Colonic mucosa (tissue), 4 donors: ENCODE measurements around the gene TAF7L. TPM values are rescaled to one million over a fixed set of nuclear protein-coding genes. Genes with fewer than 3 reads are reported as not detected.

Experiments
- DNase-seq: peaks from one replicate; pipeline ENCODE4 v3.0.0-alpha.2; 2020
- H3K27ac ChIP-seq: fragments of 200-600 bp; one replicate; pipeline ENCODE4 v1.8.0; 2021
- H3K27me3 ChIP-seq: fragments of 200-600 bp; one replicate; pipeline ENCODE4 v1.8.0; 2021
- H3K36me3 ChIP-seq: fragments of 200-600 bp; one replicate; pipeline ENCODE4 v1.8.0; 2021
- H3K4me1 ChIP-seq: fragments of 200-600 bp; one replicate; pipeline ENCODE4 v1.8.0; 2021; ENCODE audit warnings: mild to moderate bottlenecking
- H3K4me3 ChIP-seq: fragments of 200-600 bp; one replicate; pipeline ENCODE4 v1.8.0; 2021
- H3K9ac ChIP-seq, 2 donors: one replicate each; pipeline ENCODE4 v1.7.0; 2013; ENCODE audit warnings: control low read depth in 2 of 2, low read depth in 2 of 2, low read length in 2 of 2
- H3K9me3 ChIP-seq: fragments of 200-600 bp; one replicate; pipeline ENCODE4 v1.8.0; 2021
- CTCF ChIP-seq: fragments of 200-600 bp; IDR thresholded peaks from one replicate; pipeline ENCODE4 v1.8.0; 2022; ENCODE audit warnings: antibody characterized with exemption, mild to moderate bottlenecking
- intact Hi-C: fragments of 100-400 bp; cut with DNase I; formaldehyde crosslinking; loops from one replicate; pipeline ENCODE4 v1.14.1; 2022
- total RNA-seq, 2 donors: library from RNA; stranded (reverse); fragmentation: NEBNext Ultra II Directional in 1 of 2; extraction: Animal tissue kit (Norgen Biotek cat#: 25700) in 1 of 2; gene quantifications; one replicate each; pipeline ENCODE4 v1.2.1, GENCODE V29; 2021
- donor health status: healthy.
- donor health status: DM: no; HTN: no; CAD: no.
- donor health status: DM: no; HTN: no; CAD: no.

The TAF7L gene
- total RNA-seq, 2 donors from 2014 or later = not detected

DNA sequence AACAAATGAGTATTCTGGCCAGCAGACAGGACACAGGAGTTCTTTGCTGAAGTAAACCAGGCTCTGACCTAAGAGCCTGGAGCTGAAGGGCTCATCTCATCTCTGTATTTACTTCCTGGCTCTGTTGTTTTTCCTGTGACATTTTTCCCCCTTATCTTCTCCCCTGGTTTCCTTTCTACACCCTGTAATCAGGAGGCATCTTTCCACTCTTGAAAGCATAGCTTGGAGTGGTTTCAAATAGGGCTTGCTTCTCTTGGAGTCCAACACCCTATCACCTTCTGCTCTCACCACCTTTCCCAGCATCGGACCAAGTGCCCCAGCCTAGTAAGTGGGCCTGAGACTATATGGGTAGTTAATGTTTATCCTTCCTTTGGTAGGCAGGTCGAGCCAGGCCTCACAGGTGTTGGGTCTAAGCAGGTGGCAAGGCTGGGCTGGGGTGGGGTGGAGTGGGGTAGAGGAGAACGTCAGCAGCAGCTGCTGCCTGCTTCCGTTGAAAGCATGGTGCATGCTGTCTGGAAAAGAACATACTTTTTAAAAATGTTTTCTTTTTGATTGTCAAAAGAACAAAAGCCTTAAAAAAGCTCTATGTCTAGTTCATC is 70.4 kb downstream of the TAF7L start:
- Histone ChIP-seq H3K4me1 (no peaks in the 10 kb centered on the region), H3K36me3 (no peaks in the 10 kb centered on the region), H3K9me3 (no peaks in the 10 kb centered on the region), H3K27me3 (no peaks in the 10 kb centered on the region), H3K27ac (no peak overlapping the region), H3K9ac (no peak overlapping the region), H3K4me3 (no peak overlapping the region)
- no peak for TF ChIP-seq CTCF
- peak; percentile 52 for DNase-seq
- intact Hi-C loops = no loop called here

- Histone ChIP-seq H3K27me3 (no peaks in the 10 kb centered on the region), H3K4me3 (no peak overlapping the region), H3K4me1 (no peaks in the 10 kb centered on the region), H3K27ac (no peak overlapping the region), H3K9ac (no peak overlapping the region), H3K9me3 (no peaks in the 10 kb centered on the region), H3K36me3 (no peaks in the 10 kb centered on the region)
- TF ChIP-seq CTCF = no peak
- DNase-seq = no peak
- intact Hi-C loops = no loop called here
These were observed 71.2 kb downstream of the TAF7L start for GRCh38 chrX:101219864-101220346.

GRCh38 chrX:101219116-101219863 is 71.8 kb downstream of the TAF7L start, which contains the start of gene DRP2:
Gene DRP2 (plus strand): TSS chrX:101219786. CDS start chrX:101231648, 11,862 bp downstream.
- Histone ChIP-seq H3K27ac (no peak within 1 kb of the TSS), H3K4me1 (no peaks in the 10 kb centered on the region), H3K9ac (no peak within 1 kb of the TSS), H3K4me3 (no peak within 1 kb of the TSS), H3K36me3 (no peaks in the 10 kb centered on the region), H3K27me3 (no peaks in the 10 kb centered on the region), H3K9me3 (no peaks in the 10 kb centered on the region)
- no peak for DNase-seq
- no peak for TF ChIP-seq CTCF
- intact Hi-C loops = no loop called here

Other genes with a start within 250 kb of the TAF7L start
- gene TRMT2B, start 239.2 kb downstream of the TAF7L start, total RNA-seq = 10 to 100 TPM; 19.0 to 24.8 TPM
- 1 to 10 TPM in 1 of 2 donors, under 1 TPM in 1; 0.96 to 3.9 TPM for gene TMEM35A, start 212.5 kb downstream of the TAF7L start, total RNA-seq
- 10 to 100 TPM in 1 of 2 donors, 1 to 10 TPM in 1; 5.3 to 16.1 TPM for gene CENPI, start 193.1 kb downstream of the TAF7L start, total RNA-seq
- gene DRP2, start 71.5 kb downstream of the TAF7L start, total RNA-seq = 1 to 10 TPM in 1 of 2 donors, under 1 TPM in 1; 0.37 to 1.1 TPM
- 10 to 100 TPM in 1 of 2 donors, 1 to 10 TPM in 1; 9.4 to 22.9 TPM for gene TIMM8A, start 57.4 kb upstream of the TAF7L start, total RNA-seq
- 1 to 10 TPM; 1.9 to 3.0 TPM for gene BTK, start 94.9 kb upstream of the TAF7L start, total RNA-seq
- gene RPL36A, start 99.7 kb upstream of the TAF7L start, total RNA-seq = 100 to 1,000 TPM; 132 to 184 TPM
- 10 to 100 TPM; 29.9 to 33.9 TPM for gene GLA, start 116.6 kb upstream of the TAF7L start, total RNA-seq
- gene HNRNPH2, start 116.9 kb upstream of the TAF7L start, total RNA-seq = 10 to 100 TPM; 61.7 to 72.1 TPM
- gene ARMCX4, start 194.1 kb upstream of the TAF7L start, total RNA-seq = 1 to 10 TPM; 4.1 to 6.3 TPM